Adipocyte (in vitro differentiated cells): ENCODE results near the gene RNF227.

Source experiments
- DNase-seq: peaks from one replicate; pipeline ENCODE4 v3.0.0-alpha.2; 2015; ENCODE audit warnings: low read depth
- H3K27me3 ChIP-seq: replicated peaks from 2 replicates; pipeline ENCODE4 v1.7.0; 2013; ENCODE audit warnings: mild to moderate bottlenecking, low read length, moderate library complexity; ENCODE audit not compliant: control insufficient read depth, insufficient read depth
- H3K36me3 ChIP-seq: 2 replicates; pipeline ENCODE4 v1.7.0; 2013; ENCODE audit warnings: low read length, mild to moderate bottlenecking, moderate library complexity; ENCODE audit not compliant: control insufficient read depth, insufficient read depth, severe bottlenecking
- H3K4me1 ChIP-seq: 2 replicates; pipeline ENCODE4 v1.7.0; 2013; ENCODE audit warnings: mild to moderate bottlenecking, low read length, moderate library complexity; ENCODE audit not compliant: control insufficient read depth, insufficient read depth
- H3K4me3 ChIP-seq: 2 replicates; pipeline ENCODE4 v1.7.0; 2013; ENCODE audit warnings: mild to moderate bottlenecking, low read length, moderate library complexity
- H3K9ac ChIP-seq: 2 replicates; pipeline ENCODE4 v1.7.0; 2013; ENCODE audit warnings: mild to moderate bottlenecking, low read length, moderate library complexity
- H3K9me3 ChIP-seq: 2 replicates; pipeline ENCODE4 v1.7.0; 2013; ENCODE audit warnings: mild to moderate bottlenecking, low read length, moderate library complexity; ENCODE audit not compliant: control insufficient read depth

Gene RNF227

GRCh38 chr17:7945651-7946050, 29.6 kb upstream of the RNF227 start:
- Histone ChIP-seq H3K9ac (no peak overlapping the region), H3K9me3 (no peaks in the 10 kb centered on the region), H3K36me3 (peaks cover 82% of the 10 kb centered on the region), H3K4me1 (peaks cover 9% of the 10 kb centered on the region), H3K27me3 (no peaks in the 10 kb centered on the region), H3K4me3 (no peak overlapping the region)
- no peak for DNase-seq

GRCh38 chr17:7944326-7944725, 28.2 kb upstream of the RNF227 start:
- H3K27me3 ChIP-seq: no peaks in the 10 kb centered on the region
- no peak for DNase-seq
- H3K36me3 ChIP-seq: peaks cover 82% of the 10 kb centered on the region
- no peak overlapping the region for H3K9ac ChIP-seq
- no peaks in the 10 kb centered on the region for H3K9me3 ChIP-seq
- H3K4me1 ChIP-seq: peaks cover 9% of the 10 kb centered on the region
- no peak overlapping the region for H3K4me3 ChIP-seq

GRCh38 chr17:7943291-7943690, 27.2 kb upstream of the RNF227 start:
- no peak for DNase-seq
- H3K4me3 ChIP-seq: no peak overlapping the region
- no peaks in the 10 kb centered on the region for H3K9me3 ChIP-seq
- H3K4me1 ChIP-seq: peaks cover 9% of the 10 kb centered on the region
- H3K9ac ChIP-seq: no peak overlapping the region
- no peaks in the 10 kb centered on the region for H3K27me3 ChIP-seq
- H3K36me3 ChIP-seq: peaks cover 76% of the 10 kb centered on the region

DNA sequence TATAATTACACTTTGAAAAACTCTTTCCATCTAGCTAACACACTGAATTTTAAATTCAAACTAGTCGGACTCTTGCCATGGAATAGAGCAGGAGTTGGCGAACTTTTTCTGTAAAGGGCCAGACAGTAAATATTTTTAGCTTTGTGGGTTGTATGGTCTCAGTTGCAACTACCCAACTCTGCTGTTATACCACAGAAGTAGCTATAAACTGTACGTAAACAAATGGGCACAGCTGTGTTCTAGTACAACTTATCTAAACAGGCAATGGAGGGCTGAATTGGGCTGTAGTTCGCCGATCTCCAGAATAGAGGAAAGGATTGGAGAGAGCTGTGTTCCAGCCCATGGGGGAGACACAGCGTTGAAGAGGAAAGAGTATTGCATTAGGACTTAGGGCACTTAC, 24.7 kb upstream of the RNF227 start:
- no peak overlapping the region for H3K4me3 ChIP-seq
- no peaks in the 10 kb centered on the region for H3K27me3 ChIP-seq
- H3K36me3 ChIP-seq: peaks cover 75% of the 10 kb centered on the region
- no peak for DNase-seq
- no peak overlapping the region for H3K9ac ChIP-seq
- no peaks in the 10 kb centered on the region for H3K4me1 ChIP-seq
- H3K9me3 ChIP-seq: no peaks in the 10 kb centered on the region

DNA sequence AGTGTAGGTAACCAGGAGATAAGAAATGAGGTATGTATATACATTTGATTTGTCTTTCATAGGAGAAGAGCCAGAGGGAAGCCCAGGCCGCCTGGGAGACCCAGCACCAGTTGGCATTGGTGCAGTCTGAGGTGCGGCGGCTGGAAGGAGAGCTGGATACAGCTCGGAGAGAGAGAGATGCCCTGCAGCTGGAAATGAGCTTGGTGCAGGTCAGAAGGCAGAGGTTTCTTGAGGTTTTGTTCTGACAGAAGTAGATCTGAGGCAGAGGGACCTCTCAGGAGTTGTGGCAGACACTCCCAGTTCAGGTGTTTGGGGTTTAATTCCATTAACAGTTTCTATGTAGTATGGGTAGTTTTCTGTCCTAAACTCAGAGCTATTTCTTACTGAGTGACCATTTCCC, 23.9 kb upstream of the RNF227 start:
- Histone ChIP-seq H3K9ac (no peak overlapping the region), H3K4me1 (no peaks in the 10 kb centered on the region), H3K27me3 (no peaks in the 10 kb centered on the region), H3K36me3 (peaks cover 73% of the 10 kb centered on the region), H3K4me3 (no peak overlapping the region), H3K9me3 (no peaks in the 10 kb centered on the region)
- DNase-seq: no peak

GRCh38 chr17:7935859-7936258, 19.8 kb upstream of the RNF227 start:
- no peak overlapping the region for H3K9ac ChIP-seq
- peaks cover 40% of the 10 kb centered on the region for H3K36me3 ChIP-seq
- peaks cover 20% of the 10 kb centered on the region for H3K4me1 ChIP-seq
- H3K4me3 ChIP-seq: no peak overlapping the region
- no peaks in the 10 kb centered on the region for H3K27me3 ChIP-seq
- DNase-seq: no peak
- H3K9me3 ChIP-seq: no peaks in the 10 kb centered on the region

GRCh38 chr17:7932949-7933348, 16.9 kb upstream of the RNF227 start:
- no peaks in the 10 kb centered on the region for H3K27me3 ChIP-seq
- H3K9me3 ChIP-seq: no peaks in the 10 kb centered on the region
- peaks cover 19% of the 10 kb centered on the region for H3K36me3 ChIP-seq
- peaks cover 24% of the 10 kb centered on the region for H3K4me1 ChIP-seq
- H3K4me3 ChIP-seq: peak overlapping the region; percentile 99
- peak overlapping the region; percentile 95 for H3K9ac ChIP-seq
- DNase-seq: peak; percentile 60

DNA sequence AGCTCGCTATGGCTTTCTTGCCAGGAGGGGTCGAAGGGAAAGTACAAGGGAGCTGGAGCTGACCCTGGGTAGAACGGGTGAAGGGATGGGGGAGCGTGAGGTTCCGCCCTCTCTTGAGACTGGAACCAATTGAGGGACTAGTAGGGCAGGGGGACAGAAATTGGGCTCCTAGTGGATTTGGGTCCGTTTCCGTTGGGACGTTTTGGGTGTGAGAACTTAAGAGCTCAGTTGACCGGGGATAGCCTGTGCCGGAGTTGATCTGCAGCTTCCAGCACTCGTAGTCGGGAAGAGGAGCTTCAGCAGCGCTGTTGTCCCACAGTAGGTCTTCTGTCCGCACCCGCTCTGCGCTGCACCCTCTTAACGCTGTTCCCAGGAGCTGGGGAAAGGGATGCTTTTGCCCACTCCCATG, 16.4 kb upstream of the RNF227 start:
- no peaks in the 10 kb centered on the region for H3K27me3 ChIP-seq
- peak; percentile 61 for DNase-seq

DNA sequence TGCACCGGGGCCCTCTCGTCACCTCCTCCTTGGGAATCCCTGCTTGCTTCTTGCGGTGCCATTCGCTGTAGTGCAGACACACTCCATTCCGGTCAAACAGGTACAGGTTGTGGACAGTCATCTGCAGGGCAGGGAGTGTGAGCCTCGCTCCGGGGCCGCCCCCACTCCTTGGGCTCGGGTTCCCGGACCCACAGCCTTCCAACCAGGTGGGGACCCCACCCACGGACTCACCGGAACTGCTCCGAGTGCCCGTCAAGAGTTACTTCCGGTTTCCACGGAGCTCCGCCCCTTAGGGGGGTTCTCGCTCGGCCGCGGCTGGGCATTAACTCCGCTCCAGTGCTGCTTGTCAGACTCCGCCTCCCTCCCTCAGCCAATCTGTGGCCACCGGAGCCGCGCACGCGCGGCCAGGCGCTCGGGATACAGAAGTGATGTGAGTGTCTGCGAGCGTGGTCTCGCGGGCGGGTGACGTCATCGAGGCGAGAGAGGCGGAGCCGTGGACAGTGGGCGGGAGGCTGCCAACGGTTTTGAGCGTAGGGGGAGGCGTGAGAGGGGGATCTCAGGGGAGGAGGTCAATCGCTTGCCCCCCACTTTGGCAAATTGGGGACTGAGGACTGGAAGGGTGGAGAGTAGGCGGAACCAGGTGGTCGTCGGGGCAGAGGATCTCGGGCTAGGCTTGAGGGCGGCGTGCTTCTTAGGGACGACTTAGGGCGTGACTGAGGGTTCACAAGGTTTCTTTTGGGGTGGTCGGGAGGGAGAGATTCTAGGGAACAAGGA, 15.8 kb upstream of the RNF227 start, which contains the start of the genes CNTROB and TRAPPC1:
Gene CNTROB, plus strand, starts transcription at position 498 of the 774 bp plus-strand sequence. CDS start 874 bp downstream, outside the sequence.
Gene TRAPPC1, minus strand, starts transcription at position 238 of the 774 bp plus-strand sequence. Its CDS starts 117 bp downstream, at position 121.
- peaks cover 15% of the 10 kb centered on the region for H3K36me3 ChIP-seq
- peaks cover 24% of the 10 kb centered on the region for H3K4me1 ChIP-seq
- no peaks in the 10 kb centered on the region for H3K27me3 ChIP-seq
- peak within 1 kb of the TSS; percentile 99 for H3K4me3 ChIP-seq
- peak; percentile 100 for DNase-seq
- H3K9ac ChIP-seq: peak within 1 kb of the TSS; percentile 95
- no peaks in the 10 kb centered on the region for H3K9me3 ChIP-seq

More for the DNA sequence above, 16.4 kb upstream of the RNF227 start:
- H3K9me3 ChIP-seq: no peaks in the 10 kb centered on the region
- H3K36me3 ChIP-seq: peaks cover 19% of the 10 kb centered on the region
- H3K4me1 ChIP-seq: peaks cover 24% of the 10 kb centered on the region
- peak overlapping the region; percentile 99 for H3K4me3 ChIP-seq
- peak overlapping the region; percentile 95 for H3K9ac ChIP-seq

- Histone ChIP-seq H3K27me3 (no peaks in the 10 kb centered on the region), H3K9ac (peak overlapping the region; percentile 95), H3K4me3 (peak overlapping the region; percentile 99), H3K36me3 (peaks cover 6% of the 10 kb centered on the region), H3K9me3 (no peaks in the 10 kb centered on the region), H3K4me1 (peaks cover 24% of the 10 kb centered on the region)
- DNase-seq: peak; percentile 19
Observed at GRCh38 chr17:7930841-7931631, 14.9 kb upstream of the RNF227 start.
